Measurements from ENCODE around the gene VAMP4.
A peak's percentile ranks its signal among the peaks of the same experiment; 100 is the strongest.
"Not testable (repeated sequence)": the region's sequence is repeated elsewhere in the genome, so short reads cannot be mapped to it uniquely, and the experiment has no call there.

Gene VAMP4

GRCh38 chr1:171693541-171693940 lies 48.3 kb downstream of the VAMP4 start:
- not testable (repeated sequence) for DNase-seq

- DNase-seq = no peak
Observed at GRCh38 chr1:171683870-171684269, 58.0 kb downstream of the VAMP4 start.

GRCh38 chr1:171680339-171680738 lies 61.5 kb downstream of the VAMP4 start:
- no peak for DNase-seq

GRCh38 chr1:171676823-171677222 lies 65.0 kb downstream of the VAMP4 start:
- no peak for DNase-seq

- DNase-seq = no peak
Observed at GRCh38 chr1:171674431-171675405, 67.1 kb downstream of the VAMP4 start.

GRCh38 chr1:171670739-171671138 lies 71.1 kb downstream of the VAMP4 start:
- DNase-seq = no peak

GRCh38 chr1:171668372-171668771 lies 73.5 kb downstream of the VAMP4 start:
- no peak for DNase-seq

- DNase-seq = no peak
Observed at GRCh38 chr1:171666114-171666769, 75.6 kb downstream of the VAMP4 start.

- no peak for DNase-seq
Observed at GRCh38 chr1:171664976-171665375, 76.9 kb downstream of the VAMP4 start.

- DNase-seq = no peak
Observed at GRCh38 chr1:171663854-171664575, 77.8 kb downstream of the VAMP4 start.

- no peak for DNase-seq
Observed at GRCh38 chr1:171663036-171663853, 78.6 kb downstream of the VAMP4 start.

GRCh38 chr1:171661076-171661650 lies 80.7 kb downstream of the VAMP4 start:
- DNase-seq = no peak

GRCh38 chr1:171656206-171656605 lies 85.7 kb downstream of the VAMP4 start:
- not testable (repeated sequence) for DNase-seq

GRCh38 chr1:171655746-171656116 lies 86.1 kb downstream of the VAMP4 start:
- no peak for DNase-seq

- peak; percentile 91 for DNase-seq
Observed at GRCh38 chr1:171654942-171655745, 86.7 kb downstream of the VAMP4 start.

GRCh38 chr1:171654201-171654941 lies 87.5 kb downstream of the VAMP4 start:
- DNase-seq = peak; percentile 59

- DNase-seq = no peak
Observed at GRCh38 chr1:171653796-171654195, 88.1 kb downstream of the VAMP4 start.

GRCh38 chr1:171652234-171652822 lies 89.5 kb downstream of the VAMP4 start, which contains the start of gene MYOC:
Gene MYOC, minus strand, starts transcription at chr1:171652688. Its CDS starts 77 bp downstream, at chr1:171652611.
- DNase-seq = no peak
